GM21423 (cell line): Measurements from ENCODE around the gene FGR.

ENCODE experiments used
- ATAC-seq: cut with Tn5 transposase; IDR thresholded peaks from one replicate; pipeline ENCODE4 v1.9.1; 2021; ENCODE audit warnings: mild to moderate bottlenecking, moderate library complexity; ENCODE audit not compliant: unreplicated experiment

The FGR gene

GRCh38 chr1:27590917-27591508, 44.0 kb downstream of the FGR start:
- ATAC-seq = no peak

- ATAC-seq = no peak
These were observed 45.1 kb downstream of the FGR start for GRCh38 chr1:27589841-27590426.

- ATAC-seq = no peak
These were observed 45.5 kb downstream of the FGR start for GRCh38 chr1:27589441-27589840.

- no peak for ATAC-seq
These were observed 46.4 kb downstream of the FGR start for GRCh38 chr1:27588256-27589232.

GRCh38 chr1:27585684-27586083, 49.3 kb downstream of the FGR start:
- ATAC-seq = no peak

- ATAC-seq = no peak
These were observed 50.5 kb downstream of the FGR start for GRCh38 chr1:27584453-27584852.

GRCh38 chr1:27583479-27583878, 51.5 kb downstream of the FGR start:
- no peak for ATAC-seq

GRCh38 chr1:27581823-27582243, 53.2 kb downstream of the FGR start:
- no peak for ATAC-seq

GRCh38 chr1:27577504-27578188, 57.3 kb downstream of the FGR start:
- ATAC-seq = no peak

- ATAC-seq = no peak
These were observed 58.2 kb downstream of the FGR start for GRCh38 chr1:27576806-27577227.

- no peak for ATAC-seq
These were observed 59.1 kb downstream of the FGR start for GRCh38 chr1:27575840-27576331.

GRCh38 chr1:27574871-27575831, 59.8 kb downstream of the FGR start:
- no peak for ATAC-seq

- no peak for ATAC-seq
These were observed 60.8 kb downstream of the FGR start for GRCh38 chr1:27574001-27574781.

- no peak for ATAC-seq
These were observed 62.1 kb downstream of the FGR start for GRCh38 chr1:27572679-27573426.

- ATAC-seq = no peak
These were observed 62.8 kb downstream of the FGR start for GRCh38 chr1:27572019-27572678.

GRCh38 chr1:27571439-27572018, 63.5 kb downstream of the FGR start:
- no peak for ATAC-seq

- no peak for ATAC-seq
These were observed 64.2 kb downstream of the FGR start for GRCh38 chr1:27570784-27571183.

- no peak for ATAC-seq
These were observed 64.6 kb downstream of the FGR start for GRCh38 chr1:27570356-27570755.
